ENCODE measurements around the gene CIAO3. TPM values are rescaled to one million over a fixed set of nuclear protein-coding genes. Genes with fewer than 3 reads are reported as not detected.

CIAO3 gene
- polyA plus RNA-seq, 1 experiment, result 23.1 TPM

DNA sequence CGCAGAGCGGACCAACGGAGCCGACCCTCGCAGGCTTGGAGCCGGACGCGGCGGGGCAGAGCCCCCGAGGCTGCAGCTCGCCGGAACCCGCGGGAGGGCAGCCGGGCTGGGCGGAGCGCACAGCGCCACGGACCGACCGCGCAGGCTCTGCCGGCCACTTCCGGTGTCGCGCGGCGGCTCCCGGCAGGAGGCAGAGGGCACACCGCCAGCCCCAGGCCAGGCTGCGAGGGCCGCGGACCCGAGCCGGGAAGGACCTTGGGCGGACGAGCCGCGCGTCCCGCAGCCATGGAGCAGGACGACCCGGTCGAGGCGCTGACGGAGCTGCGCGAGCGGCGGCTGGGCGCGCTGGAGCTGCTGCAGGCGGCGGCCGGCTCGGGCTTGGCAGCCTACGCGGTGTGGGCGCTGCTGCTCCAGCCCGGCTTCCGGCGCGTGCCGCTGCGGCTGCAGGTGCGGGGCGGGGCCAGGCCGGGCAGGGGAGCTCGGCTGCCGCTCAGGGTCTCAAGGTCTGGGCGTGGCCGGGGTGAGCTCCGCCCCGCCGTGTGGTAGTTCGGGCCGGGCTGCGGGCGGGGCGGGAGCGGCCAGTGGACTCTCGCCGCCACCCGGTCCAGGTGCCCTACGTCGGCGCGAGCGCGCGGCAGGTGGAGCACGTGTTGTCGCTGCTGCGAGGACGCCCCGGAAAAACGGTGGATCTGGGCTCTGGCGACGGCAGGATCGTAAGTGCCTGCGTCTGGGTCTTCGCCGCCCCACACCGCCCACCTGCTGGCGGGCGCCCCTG is 19.6 kb downstream of the CIAO3 start, which contains the start of gene ANTKMT:
TSS of gene ANTKMT (plus strand) at position 157 of the 775 bp plus-strand sequence. CDS start at position 286, 129 bp downstream.
- no peak for DNase-seq (ENCODE audit: low read depth)
- ChIA-PET POLR2A (no interaction called here), CTCF (interaction anchor here (0.7 to 3.2 kb wide), 7 partner anchors 9 to 385 kb away, joined by 3 to 16 read pairs (median 4); no protein-coding TSS in a partner anchor)
- TF ChIP-seq, protein P1, sequence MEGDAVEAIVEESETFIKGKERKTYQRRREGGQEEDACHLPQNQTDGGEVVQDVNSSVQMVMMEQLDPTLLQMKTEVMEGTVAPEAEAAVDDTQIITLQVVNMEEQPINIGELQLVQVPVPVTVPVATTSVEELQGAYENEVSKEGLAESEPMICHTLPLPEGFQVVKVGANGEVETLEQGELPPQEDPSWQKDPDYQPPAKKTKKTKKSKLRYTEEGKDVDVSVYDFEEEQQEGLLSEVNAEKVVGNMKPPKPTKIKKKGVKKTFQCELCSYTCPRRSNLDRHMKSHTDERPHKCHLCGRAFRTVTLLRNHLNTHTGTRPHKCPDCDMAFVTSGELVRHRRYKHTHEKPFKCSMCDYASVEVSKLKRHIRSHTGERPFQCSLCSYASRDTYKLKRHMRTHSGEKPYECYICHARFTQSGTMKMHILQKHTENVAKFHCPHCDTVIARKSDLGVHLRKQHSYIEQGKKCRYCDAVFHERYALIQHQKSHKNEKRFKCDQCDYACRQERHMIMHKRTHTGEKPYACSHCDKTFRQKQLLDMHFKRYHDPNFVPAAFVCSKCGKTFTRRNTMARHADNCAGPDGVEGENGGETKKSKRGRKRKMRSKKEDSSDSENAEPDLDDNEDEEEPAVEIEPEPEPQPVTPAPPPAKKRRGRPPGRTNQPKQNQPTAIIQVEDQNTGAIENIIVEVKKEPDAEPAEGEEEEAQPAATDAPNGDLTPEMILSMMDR (IDR thresholded peaks at IDR 0.05; ENCODE audit: insufficient read depth, low read depth, low read length), result no peak
- peak within 1 kb of the TSS; percentile 74 for H3K4me3 ChIP-seq (ENCODE audit: low read depth, low read length)
- H3K36me3 ChIP-seq (ENCODE audit: control insufficient read depth, insufficient read depth, low read length), result peaks cover 2% of the 10 kb centered on the region; the same call in 1 of the 2 replicates
- no peaks in the 10 kb centered on the region for H3K27me3 ChIP-seq (ENCODE audit: control insufficient read depth, insufficient read depth, low read length)

DNA sequence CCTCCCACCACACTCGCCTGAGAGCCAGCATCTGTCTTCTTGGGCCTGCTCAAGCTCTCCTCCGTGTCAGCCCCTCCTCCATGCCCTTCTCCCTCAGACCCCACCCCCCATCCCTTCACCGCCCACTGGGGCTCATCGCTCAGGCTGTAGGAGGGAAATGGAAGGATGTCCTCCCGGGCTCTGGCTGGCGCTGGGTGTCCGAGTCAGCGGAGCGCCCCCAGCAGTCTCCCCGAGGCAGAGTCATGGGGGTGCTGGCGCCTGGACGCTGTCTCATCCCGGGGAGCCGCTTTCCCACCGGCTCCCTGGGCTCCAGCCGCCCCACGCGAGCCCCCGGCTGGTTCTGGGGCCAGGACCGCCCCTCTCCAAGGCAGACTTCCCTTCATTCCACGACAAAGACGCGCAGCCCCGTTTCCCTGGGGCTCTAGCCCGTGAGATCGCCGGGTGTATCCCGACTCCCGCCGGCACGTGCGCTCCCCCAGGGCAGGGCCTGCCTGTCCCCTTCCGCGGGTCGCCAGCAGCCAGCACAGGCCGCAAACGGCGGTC is 20.3 kb downstream of the CIAO3 start:
- ChIA-PET POLR2A (no interaction called here), CTCF (interaction anchor here (0.6 to 3.2 kb wide), 14 partner anchors 8 to 385 kb away, joined by 3 to 16 read pairs (median 4); partner anchors contain the start of gene CIAO3)
- TF ChIP-seq, protein P1 (IDR thresholded peaks at IDR 0.05; ENCODE audit: insufficient read depth, low read depth, low read length), result peak; percentile 45
- H3K27me3 ChIP-seq (ENCODE audit: control insufficient read depth, insufficient read depth, low read length), result no peaks in the 10 kb centered on the region
- H3K4me3 ChIP-seq (ENCODE audit: low read depth, low read length), result peak overlapping the region; percentile 74
- peaks cover 2% of the 10 kb centered on the region; the same call in 1 of the 2 replicates for H3K36me3 ChIP-seq (ENCODE audit: control insufficient read depth, insufficient read depth, low read length)
- DNase-seq (ENCODE audit: low read depth), result no peak

DNA sequence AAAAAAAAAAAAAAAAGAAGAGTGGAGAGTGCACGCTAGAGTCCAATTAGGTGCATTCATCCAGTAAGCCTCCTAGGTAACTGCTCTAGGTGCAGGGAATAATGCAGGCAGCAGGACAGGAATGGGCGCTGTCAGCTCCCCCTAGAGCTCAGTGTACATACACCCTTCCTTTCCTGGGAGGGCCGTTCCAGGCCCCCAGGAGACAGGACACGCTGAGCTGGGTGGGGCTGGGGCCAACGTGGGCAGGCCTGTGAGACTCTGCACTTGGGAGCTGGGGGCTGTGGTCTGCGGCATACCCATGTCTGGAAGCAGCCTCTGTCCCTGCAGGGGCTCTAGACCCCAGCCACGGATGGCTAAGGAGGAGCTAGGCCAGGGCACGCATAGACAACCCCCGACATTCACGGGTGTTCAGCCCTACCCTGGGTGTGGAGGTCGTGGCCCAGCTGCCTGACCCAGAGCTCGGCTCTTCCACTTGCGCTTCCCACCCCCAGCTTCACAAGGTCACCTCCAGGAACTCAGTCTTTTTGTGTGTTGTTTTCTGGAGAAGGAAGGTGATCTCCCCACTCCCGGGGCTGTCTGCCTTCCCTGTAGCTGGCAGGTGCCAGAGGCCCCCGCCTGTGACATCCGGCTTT is 20.9 kb downstream of the CIAO3 start:
- Histone ChIP-seq H3K36me3 (ENCODE audit: control insufficient read depth, insufficient read depth, low read length) (peaks cover 2% of the 10 kb centered on the region; the same call in 1 of the 2 replicates), H3K27me3 (ENCODE audit: control insufficient read depth, insufficient read depth, low read length) (no peaks in the 10 kb centered on the region), H3K4me3 (ENCODE audit: low read depth, low read length) (peak overlapping the region; percentile 74)
- DNase-seq (ENCODE audit: low read depth), result no peak
- ChIA-PET POLR2A (no interaction called here), CTCF (interaction anchor here (0.6 to 3.2 kb wide), 10 partner anchors 8 to 336 kb away, joined by 3 to 16 read pairs (median 3); partner anchors contain the start of gene CIAO3)
- TF ChIP-seq, protein P1 (IDR thresholded peaks at IDR 0.05; ENCODE audit: insufficient read depth, low read depth, low read length), result peak; percentile 45

DNA sequence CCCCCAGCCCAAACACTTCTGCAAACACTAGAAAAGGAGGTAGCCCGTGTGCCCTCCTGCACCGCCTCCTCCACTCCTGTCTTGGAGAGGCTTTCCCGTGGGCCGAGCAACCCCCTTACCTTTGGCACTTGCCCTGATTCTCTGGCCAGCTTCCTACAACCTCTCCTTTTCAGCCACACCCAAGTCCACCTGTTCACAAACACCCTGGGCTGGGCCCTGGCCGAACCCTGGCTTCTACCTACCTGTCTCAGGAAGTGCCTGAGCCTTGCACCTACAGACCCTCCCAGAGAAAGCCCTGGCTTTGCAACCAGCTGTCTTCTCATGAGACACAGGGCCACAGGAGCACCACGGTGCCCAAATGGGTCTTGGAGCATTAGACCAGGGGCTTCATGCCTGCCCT is 21.9 kb downstream of the CIAO3 start:
- TF ChIP-seq, protein P1 (IDR thresholded peaks at IDR 0.05; ENCODE audit: insufficient read depth, low read depth, low read length), result no peak
- no peak overlapping the region for H3K4me3 ChIP-seq (ENCODE audit: low read depth, low read length)
- DNase-seq (ENCODE audit: low read depth), result no peak
- H3K27me3 ChIP-seq (ENCODE audit: control insufficient read depth, insufficient read depth, low read length), result no peaks in the 10 kb centered on the region
- ChIA-PET CTCF (interaction anchor here (3.2 kb wide), 1 partner anchor 66 kb away, joined by 16 read pairs; no protein-coding TSS in a partner anchor), POLR2A (no interaction called here)
- peaks cover 2% of the 10 kb centered on the region; the same call in 1 of the 2 replicates for H3K36me3 ChIP-seq (ENCODE audit: control insufficient read depth, insufficient read depth, low read length)

DNA sequence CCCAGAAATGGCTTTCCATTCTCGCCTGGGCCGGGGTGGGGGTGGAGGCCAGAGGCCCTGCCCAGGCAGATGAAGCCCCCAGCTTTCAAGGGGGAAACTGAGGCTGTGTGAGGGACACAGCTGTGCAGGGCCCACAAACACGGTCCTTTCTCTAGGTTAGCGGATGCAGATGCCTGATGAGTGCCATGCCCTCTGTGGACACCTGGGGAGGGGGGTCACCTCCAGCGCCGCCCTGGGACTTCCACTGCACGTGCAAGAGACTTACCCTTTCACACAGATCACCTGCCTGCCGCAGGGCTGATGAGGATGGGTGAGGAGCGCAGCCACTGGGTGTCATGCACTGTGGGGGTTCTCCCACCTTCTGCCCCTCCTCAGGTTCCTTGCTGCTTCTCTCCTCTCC is 22.4 kb downstream of the CIAO3 start:
- ChIA-PET CTCF (interaction anchor here (3.2 kb wide), 1 partner anchor 66 kb away, joined by 16 read pairs; no protein-coding TSS in a partner anchor), POLR2A (no interaction called here)
- no peak overlapping the region for H3K4me3 ChIP-seq (ENCODE audit: low read depth, low read length)
- H3K36me3 ChIP-seq (ENCODE audit: control insufficient read depth, insufficient read depth, low read length), result peaks cover 2% of the 10 kb centered on the region; the same call in 1 of the 2 replicates
- no peaks in the 10 kb centered on the region for H3K27me3 ChIP-seq (ENCODE audit: control insufficient read depth, insufficient read depth, low read length)
- TF ChIP-seq, protein P1 (IDR thresholded peaks at IDR 0.05; ENCODE audit: insufficient read depth, low read depth, low read length), result no peak
- DNase-seq (ENCODE audit: low read depth), result no peak
